ENCODE results near the gene TPSD1. TPM values are rescaled to one million over a fixed set of nuclear protein-coding genes. Genes with fewer than 3 reads are reported as not detected.

The TPSD1 gene
- total and polyA plus RNA-seq, 9 of the 15 experiments (the other 6 are each of a cell fraction or from before 2014, with no cell fraction given), result not detected

DNA sequence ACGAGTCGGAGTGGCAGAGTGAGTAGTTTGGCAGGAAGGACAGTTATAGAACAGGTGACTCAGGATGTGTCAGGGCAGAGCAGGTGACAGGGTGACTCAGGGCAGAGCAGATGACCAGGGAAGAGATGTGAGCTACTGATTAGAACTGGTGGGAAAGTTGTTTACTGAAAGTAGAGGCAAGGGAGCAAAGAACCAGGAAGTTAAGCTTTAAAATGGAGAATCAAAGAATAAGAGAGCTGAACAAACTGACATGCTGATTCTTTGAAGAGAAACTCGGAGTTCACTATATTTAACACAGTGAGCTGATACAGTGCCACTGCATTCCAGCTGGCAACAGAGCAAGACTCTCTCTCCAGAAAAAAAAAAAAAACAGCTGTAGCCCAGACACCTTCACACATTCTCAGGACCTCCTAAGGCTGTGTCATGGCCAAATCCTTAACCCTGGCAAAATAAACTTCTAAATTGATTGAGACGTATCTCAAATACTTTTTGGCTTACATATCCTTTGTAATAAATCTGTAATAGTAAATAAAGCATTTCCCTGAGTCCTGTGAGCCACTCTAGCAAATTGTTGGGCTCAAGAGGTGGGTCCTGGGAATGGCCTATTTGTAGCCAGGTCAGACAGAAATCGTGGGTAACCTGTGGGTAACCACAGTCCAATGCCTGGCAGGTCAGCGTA, 41.3 kb downstream of the TPSD1 start (continued):
- TF ChIP-seq HCFC1 (IDR thresholded peaks at IDR 0.05; ENCODE audit: low read depth, low read length), result no peak
- TF ChIP-seq, protein P1, sequence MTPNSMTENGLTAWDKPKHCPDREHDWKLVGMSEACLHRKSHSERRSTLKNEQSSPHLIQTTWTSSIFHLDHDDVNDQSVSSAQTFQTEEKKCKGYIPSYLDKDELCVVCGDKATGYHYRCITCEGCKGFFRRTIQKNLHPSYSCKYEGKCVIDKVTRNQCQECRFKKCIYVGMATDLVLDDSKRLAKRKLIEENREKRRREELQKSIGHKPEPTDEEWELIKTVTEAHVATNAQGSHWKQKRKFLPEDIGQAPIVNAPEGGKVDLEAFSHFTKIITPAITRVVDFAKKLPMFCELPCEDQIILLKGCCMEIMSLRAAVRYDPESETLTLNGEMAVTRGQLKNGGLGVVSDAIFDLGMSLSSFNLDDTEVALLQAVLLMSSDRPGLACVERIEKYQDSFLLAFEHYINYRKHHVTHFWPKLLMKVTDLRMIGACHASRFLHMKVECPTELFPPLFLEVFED (CRISPR knock-in tag; conservative IDR thresholded peaks at IDR 0.05), result 0 out of 2 replicates have a peak, but pooled peaks have one; percentile 47
- TF ChIP-seq MEIS2 (IDR thresholded peaks at IDR 0.05; ENCODE audit: partially characterized antibody), result peak; percentile 58
- TF ChIP-seq JUNB (CRISPR knock-in tag; conservative IDR thresholded peaks at IDR 0.05), result no peak
- TF ChIP-seq NFE2 (IDR thresholded peaks at IDR 0.05; ENCODE audit: low read depth), result peak; percentile 83
- TF ChIP-seq MEF2D (tag; conservative IDR thresholded peaks at IDR 0.05; ENCODE audit: low read depth), result peak; percentile 86
- peak; percentile 74 for TF ChIP-seq MYBL2 (IDR thresholded peaks at IDR 0.05; ENCODE audit: low read depth)
- no peak for TF ChIP-seq MYBL2 (CRISPR knock-in tag; IDR thresholded peaks at IDR 0.05; ENCODE audit: borderline replicate concordance)
- TF ChIP-seq MAFK (IDR thresholded peaks at IDR 0.05; ENCODE audit: low read length), result peak; percentile 35; the same call in 1 of the 2 replicates
- TF ChIP-seq ZNF76 (CRISPR knock-in tag; IDR thresholded peaks at IDR 0.05; ENCODE audit: borderline replicate concordance), result 0 out of 2 replicates have a peak, but pooled peaks have one; percentile 52
- peak; percentile 73 for TF ChIP-seq ETV1 (tag; conservative IDR thresholded peaks at IDR 0.05; ENCODE audit: low read depth)
- TF ChIP-seq JUND (IDR thresholded peaks at IDR 0.05; ENCODE audit: borderline replicate concordance, low read depth, low read length), result peak; percentile 96
- TF ChIP-seq JUND (tag; IDR thresholded peaks at IDR 0.05; ENCODE audit: borderline replicate concordance, low read depth, low read length), result peak; percentile 91; the same call in 2 of the 3 replicates
- TF ChIP-seq MTA2 (IDR thresholded peaks at IDR 0.05; ENCODE audit: low read depth), result peak; percentile 39; the same call in 1 of the 2 replicates
- TF ChIP-seq, protein P2, sequence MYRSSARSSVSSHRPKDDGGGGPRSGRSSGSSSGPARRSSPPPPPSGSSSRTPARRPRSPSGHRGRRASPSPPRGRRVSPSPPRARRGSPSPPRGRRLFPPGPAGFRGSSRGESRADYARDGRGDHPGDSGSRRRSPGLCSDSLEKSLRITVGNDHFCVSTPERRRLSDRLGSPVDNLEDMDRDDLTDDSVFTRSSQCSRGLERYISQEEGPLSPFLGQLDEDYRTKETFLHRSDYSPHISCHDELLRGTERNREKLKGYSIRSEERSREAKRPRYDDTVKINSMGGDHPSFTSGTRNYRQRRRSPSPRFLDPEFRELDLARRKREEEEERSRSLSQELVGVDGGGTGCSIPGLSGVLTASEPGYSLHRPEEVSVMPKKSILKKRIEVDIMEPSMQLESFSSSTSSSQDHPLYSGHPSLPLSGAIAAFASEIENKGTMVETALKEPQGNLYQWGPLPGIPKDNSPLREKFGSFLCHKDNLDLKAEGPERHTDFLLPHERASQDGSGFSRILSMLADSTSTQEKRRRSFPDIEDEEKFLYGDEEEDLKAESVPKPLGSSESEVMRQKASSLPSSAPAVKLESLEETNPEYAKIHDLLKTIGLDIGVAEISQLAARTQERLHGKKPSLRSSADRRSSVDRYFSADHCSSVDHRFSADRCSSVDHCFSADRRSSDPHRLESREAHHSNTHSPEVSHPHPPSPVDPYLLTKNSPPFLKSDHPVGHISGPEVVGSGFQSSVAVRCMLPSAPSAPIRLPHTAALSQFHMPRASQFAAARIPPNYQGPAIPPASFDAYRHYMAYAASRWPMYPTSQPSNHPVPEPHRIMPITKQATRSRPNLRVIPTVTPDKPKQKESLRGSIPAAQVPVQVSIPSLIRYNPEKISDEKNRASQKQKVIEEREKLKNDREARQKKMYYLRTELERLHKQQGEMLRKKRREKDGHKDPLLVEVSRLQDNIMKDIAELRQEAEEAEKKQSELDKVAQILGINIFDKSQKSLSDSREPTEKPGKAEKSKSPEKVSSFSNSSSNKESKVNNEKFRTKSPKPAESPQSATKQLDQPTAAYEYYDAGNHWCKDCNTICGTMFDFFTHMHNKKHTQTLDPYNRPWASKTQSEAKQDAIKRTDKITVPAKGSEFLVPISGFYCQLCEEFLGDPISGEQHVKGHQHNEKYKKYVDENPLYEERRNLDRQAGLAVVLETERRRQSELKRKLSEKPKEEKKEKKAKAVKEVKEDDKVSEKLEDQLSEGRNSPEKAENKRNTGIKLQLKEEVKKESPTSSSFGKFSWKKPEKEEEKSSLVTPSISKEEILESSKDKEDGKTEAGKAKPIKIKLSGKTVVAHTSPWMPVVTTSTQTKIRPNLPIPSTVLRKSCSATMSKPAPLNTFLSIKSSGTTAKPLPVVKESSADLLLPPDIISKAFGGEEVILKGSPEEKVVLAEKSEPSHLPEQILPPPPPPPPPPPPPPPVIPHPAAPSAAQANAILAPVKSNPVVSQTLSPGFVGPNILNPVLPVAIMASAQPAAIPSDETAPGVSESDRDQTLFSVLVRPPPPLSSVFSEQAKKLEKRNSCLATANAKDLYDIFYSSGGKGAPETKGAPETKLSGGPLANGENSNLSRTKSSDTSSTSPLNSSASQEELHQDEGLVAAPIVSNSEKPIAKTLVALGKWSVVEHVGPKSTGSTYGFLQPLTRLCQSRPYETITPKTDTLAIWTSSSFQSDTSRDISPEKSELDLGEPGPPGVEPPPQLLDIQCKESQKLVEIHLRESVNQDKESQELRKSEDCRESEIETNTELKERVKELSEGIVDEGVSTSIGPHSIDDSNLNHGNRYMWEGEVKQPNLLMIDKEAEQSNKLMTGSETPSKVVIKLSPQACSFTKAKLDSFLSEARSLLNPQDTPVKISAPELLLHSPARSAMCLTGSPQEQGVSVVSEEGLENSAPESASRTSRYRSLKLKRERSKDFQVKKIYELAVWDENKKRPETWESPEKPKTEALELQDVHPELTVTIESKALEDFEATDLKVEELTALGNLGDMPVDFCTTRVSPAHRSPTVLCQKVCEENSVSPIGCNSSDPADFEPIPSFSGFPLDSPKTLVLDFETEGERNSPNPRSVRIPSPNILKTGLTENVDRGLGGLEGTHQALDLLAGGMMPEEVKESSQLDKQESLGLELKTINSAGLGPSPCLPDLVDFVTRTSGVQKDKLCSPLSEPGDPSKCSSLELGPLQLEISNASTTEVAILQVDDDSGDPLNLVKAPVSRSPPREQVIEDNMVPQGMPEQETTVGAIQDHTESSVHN (IDR thresholded peaks at IDR 0.05; ENCODE audit: borderline replicate concordance in 1 of 2, low read depth in 1 of 2), result peak in 1 of 2 experiments; percentile 98; a peak in 2 of 4 replicates
